SK-N-SH treated with all-trans-retinoic acid at 6 μM for 48 hours (cell line): ENCODE measurements around the gene NCBP2L.

Experiments used
- CSRNP3 ChIP-seq: fragments of 250-450 bp; sonication (Bioruptor Pico); IDR thresholded peaks from 2 replicates; pipeline ENCODE4 v1.5.1; 2021; ENCODE audit warnings: mild to moderate bottlenecking, moderate library complexity
- PATZ1 ChIP-seq: fragments of 250-450 bp; sonication (Bioruptor Pico); IDR thresholded peaks from 2 replicates; pipeline ENCODE4 v1.8.0; 2020; ENCODE audit warnings: mild to moderate bottlenecking, moderate library complexity, borderline replicate concordance
- RARB ChIP-seq: fragments of 250-450 bp; sonication (Bioruptor Pico); IDR thresholded peaks from 2 replicates; pipeline ENCODE4 v1.8.0; 2021; ENCODE audit warnings: mild to moderate bottlenecking, moderate library complexity
- TOX ChIP-seq: fragments of 250-450 bp; sonication (Bioruptor Pico); IDR thresholded peaks from 2 replicates; pipeline ENCODE4 v1.8.0; 2021; ENCODE audit warnings: mild to moderate bottlenecking, moderate library complexity, borderline replicate concordance
- TSHZ2 ChIP-seq: fragments of 250-450 bp; sonication (Bioruptor Pico); IDR thresholded peaks from 2 replicates; pipeline ENCODE4 v1.5.0; 2020; ENCODE audit warnings: mild to moderate bottlenecking, moderate library complexity
- ZC3H10 ChIP-seq: fragments of 250-450 bp; sonication (Bioruptor Pico); IDR thresholded peaks from 2 replicates; pipeline ENCODE4 v1.5.1; 2021; ENCODE audit warnings: mild to moderate bottlenecking, moderate library complexity
- ZNF565 ChIP-seq: fragments of 450-650 bp; formaldehyde crosslinking; conservative IDR thresholded peaks from 2 replicates; pipeline ENCODE4 v1.5.0; 2020; ENCODE audit warnings: low read depth, mild to moderate bottlenecking, moderate library complexity
- ZNF8 ChIP-seq: fragments of 450-650 bp; formaldehyde crosslinking; IDR thresholded peaks from 2 replicates; pipeline ENCODE4 v1.5.0; 2020; ENCODE audit warnings: mild to moderate bottlenecking, moderate library complexity

GRCh38 chrX:107738768-107739167 is 38.8 kb upstream of the NCBP2L start:
- TF ChIP-seq RARB (CRISPR knock-in tag) (no peak), ZNF8 (no peak), ZNF565 (CRISPR knock-in tag) (no peak), PATZ1 (CRISPR knock-in tag) (no peak), TSHZ2 (CRISPR knock-in tag) (no peak), TOX (no peak), ZC3H10 (CRISPR knock-in tag) (no peak), CSRNP3 (CRISPR knock-in tag) (no peak)
